GM12878 (cell line): ENCODE measurements around the gene SEC24C. TPM values are rescaled to one million over a fixed set of nuclear protein-coding genes. Genes with fewer than 3 reads are reported as not detected.

Source experiments
- ATAC-seq: fragments of 200-7000 bp; cut with Tn5 transposase; 3 replicates; pipeline ENCODE4 v1.9.1; 2020; ENCODE audit warnings: mild to moderate bottlenecking, moderate library complexity
- BruUV-seq: library from RNA; stranded (reverse); fragments of 400-500 nt; replicated peaks from 2 replicates; lab custom pipeline; 2021; lab: Mats Ljungman, UMichigan
- CTCF ChIA-PET: fragments of 300-600 bp; sonication (Branson Sonifier 250); formaldehyde crosslinking; extraction: SDS; loops from one replicate; lab custom pipeline; 2021; ENCODE audit warnings: inconsistent platforms; lab: Yijun Ruan, JAX
- POLR2A ChIA-PET: fragments of 350-600 bp; formaldehyde crosslinking; extraction: SDS; loops from one replicate; lab custom pipeline; 2021; ENCODE audit warnings: inconsistent platforms; lab: Charles Lee
- RAD21 ChIA-PET: fragments of 300-600 bp; sonication (Branson Sonifier 250); formaldehyde crosslinking; loops from one replicate; lab custom pipeline; 2023; ENCODE audit warnings: antibody characterized with exemption; ENCODE audit not compliant: unreplicated experiment; lab: Charles Lee
- SMC1A ChIA-PET: fragments of 300-600 bp; sonication (Branson Sonifier 250); formaldehyde crosslinking; loops from one replicate; lab custom pipeline; 2023; ENCODE audit not compliant: unreplicated experiment, uncharacterized antibody; lab: Charles Lee
- DNase-seq: peaks from one replicate; pipeline ENCODE4 v3.0.0-alpha.2; 2011; ENCODE audit warnings: low read depth, low spot score
- FAIRE-seq: peaks from 3 replicates; lab custom pipeline; 2011; peaks lifted over from hg19 to GRCh38; lab: Jason Lieb, UNC
- H2AFZ ChIP-seq: 2 replicates; pipeline ENCODE4 v1.6.0; 2011; ENCODE audit warnings: low read depth, low read length, control low read depth; ENCODE audit not compliant: control insufficient read depth
- H3K27ac ChIP-seq: 2 replicates; pipeline ENCODE4 v1.5.1; 2011; ENCODE audit warnings: control low read depth; ENCODE audit not compliant: control insufficient read depth, insufficient read depth
- H3K27me3 ChIP-seq, 2 experiments: replicated peaks in 1 of 2; 2 replicates each; pipeline versions ENCODE4 v1.6.0 to v1.6.1; 2011; ENCODE audit warnings: low read length in 1 of 2; ENCODE audit not compliant: control insufficient read depth in 2 of 2, insufficient read depth in 2 of 2
- H3K36me3 ChIP-seq, 2 experiments: 2 replicates each; pipeline ENCODE4 v1.5.1; 2011; ENCODE audit warnings: low read length in 1 of 2; ENCODE audit not compliant: control insufficient read depth in 2 of 2, insufficient read depth in 2 of 2
- H3K4me1 ChIP-seq: 2 replicates; pipeline ENCODE4 v1.6.1; 2011; ENCODE audit warnings: mild to moderate bottlenecking, low read length, moderate library complexity, mixed read lengths; ENCODE audit not compliant: control insufficient read depth, insufficient read depth
- H3K4me2 ChIP-seq: 2 replicates; pipeline ENCODE4 v1.6.0; 2011; ENCODE audit warnings: control low read depth; ENCODE audit not compliant: control insufficient read depth, insufficient read depth
- H3K4me3 ChIP-seq: fragments of 200-600 bp; sonication (generic); 2 replicates; pipeline ENCODE4 v1.5.1; 2016
- H3K79me2 ChIP-seq: 2 replicates; pipeline ENCODE4 v1.6.0; 2011; ENCODE audit warnings: low read length; ENCODE audit not compliant: control insufficient read depth, insufficient read depth
- H3K9ac ChIP-seq: 2 replicates; pipeline ENCODE4 v1.8.0; 2011; ENCODE audit warnings: low read length, control low read depth, mixed read lengths; ENCODE audit not compliant: control insufficient read depth, insufficient read depth
- H3K9me3 ChIP-seq: replicated peaks from 3 replicates; pipeline ENCODE4 v1.5.1; 2011; ENCODE audit warnings: mild to moderate bottlenecking, low read length; ENCODE audit not compliant: control insufficient read depth, insufficient read depth
- H4K20me1 ChIP-seq: 2 replicates; pipeline ENCODE4 v1.6.0; 2011; ENCODE audit not compliant: control insufficient read depth, insufficient read depth
- ELK1 ChIP-seq: IDR thresholded peaks from 2 replicates; pipeline ENCODE4 v1.6.1; 2012; ENCODE audit warnings: low read depth, low read length, improper control_type of control experiment
- ESRRA ChIP-seq: IDR thresholded peaks from 2 replicates; pipeline ENCODE4 v1.6.1; 2012; ENCODE audit warnings: mild to moderate bottlenecking, low read length, improper control_type of control experiment
- GATAD2B ChIP-seq: fragments of 450-650 bp; conservative IDR thresholded peaks from 2 replicates; pipeline ENCODE4 v1.6.1; 2017; ENCODE audit warnings: low read depth, mild to moderate bottlenecking, moderate library complexity
- KLF5 ChIP-seq: fragments of 450-650 bp; IDR thresholded peaks from 2 replicates; pipeline ENCODE4 v1.6.1; 2014; ENCODE audit warnings: mild to moderate bottlenecking; ENCODE audit not compliant: partially characterized antibody
- MTA3 ChIP-seq: IDR thresholded peaks from 2 replicates; pipeline ENCODE4 v1.6.1; 2012; ENCODE audit warnings: low read length, inconsistent platforms, borderline replicate concordance
- MYC ChIP-seq: IDR thresholded peaks from 2 replicates; pipeline ENCODE4 v1.6.1; 2011; ENCODE audit warnings: mild to moderate bottlenecking, low read length, moderate library complexity, inconsistent platforms; ENCODE audit not compliant: insufficient read depth, insufficient replicate concordance, insufficient read length, severe bottlenecking
- POLR2A ChIP-seq: IDR thresholded peaks from 2 replicates; pipeline ENCODE4 v1.6.1; 2011; ENCODE audit warnings: low read depth, mild to moderate bottlenecking, low read length
- POLR2AphosphoS5 ChIP-seq: IDR thresholded peaks from 2 replicates; pipeline ENCODE4 v1.6.1; 2011; ENCODE audit warnings: mild to moderate bottlenecking, low read length, inconsistent platforms
- RB1 ChIP-seq: fragments of 450-650 bp; formaldehyde crosslinking; IDR thresholded peaks from 2 replicates; pipeline ENCODE4 v1.6.1; 2017; ENCODE audit warnings: mild to moderate bottlenecking, borderline replicate concordance
- USF2 ChIP-seq: IDR thresholded peaks from 2 replicates; pipeline ENCODE4 v1.6.1; 2011; ENCODE audit warnings: low read depth, low read length, improper control_type of control experiment, borderline replicate concordance
- ZBTB33 ChIP-seq: fragments of 450-650 bp; IDR thresholded peaks from 2 replicates; pipeline ENCODE4 v1.6.1; 2017; ENCODE audit warnings: mild to moderate bottlenecking
- WGBS: methylation state at CpG from one replicate; pipeline ENCODE4 v1.1.6; 2016; ENCODE audit warnings: low lambda C conversion rate; ENCODE audit not compliant: insufficient replicate concordance, insufficient coverage; ENCODE audit errors: missing lambda C conversion rate; 5-methylcytosine and 5-hydroxymethylcytosine counted together
- in situ Hi-C: fragments of 300-500 bp; cut with MboI; formaldehyde crosslinking; loops from 9 replicates; pipeline ENCODE4 v1.14.3; 2018; ENCODE audit warnings: mixed read lengths
- intact Hi-C: fragments of 100-400 bp; cut with micrococcal nuclease; formaldehyde crosslinking; loops from one replicate; pipeline ENCODE4 v1.14.2; 2022; ENCODE audit not compliant: unreplicated experiment
- polyA plus RNA-seq, 11 experiments: library from polyadenylated mRNA; depleted of rRNA in 4 of 11; unstranded in 6 of 11; stranded (reverse) in 5 of 11; fragments of >200 nt; fragmentation: Nextera tagmentation in 4 of 11; fragmentation: Illumina TruSeq in 1 of 11; extraction: Ambion mirVana in 4 of 11; extraction: Trizol in 1 of 11; gene quantifications; 1 replicate in 1 of 11; 2 replicates in 10 of 11; pipeline versions ENCODE4 v1.2.1 to v1.2.3, GENCODE V29; 2011 to 2016; ENCODE audit warnings: inconsistent platforms in 2 of 11, missing spikeins in 2 of 11, low read depth in 1 of 11
- total RNA-seq, 4 experiments: library from RNA; depleted of rRNA in 3 of 4; stranded (reverse); fragments of >200 nt in 3 of 4; fragmentation: Illumina TruSeq in 1 of 4; extraction: Trizol in 1 of 4; gene quantifications; 2 replicates each; pipeline versions ENCODE4 v1.2.1 to v1.2.3, GENCODE V29; 2013 to 2021

The SEC24C gene
- total and polyA plus RNA-seq, 10 of the 15 experiments (the other 5 are each of a cell fraction or from before 2014, with no cell fraction given) = 12.7 to 117 (median 73.8) TPM

GRCh38 chr10:73734028-73734720 is 10.0 kb upstream of the SEC24C start:
- Histone ChIP-seq H3K27ac (no peak overlapping the region), H3K79me2 (peaks cover 22% of the 10 kb centered on the region), H3K27me3 (no peaks in the 10 kb centered on the region), H3K36me3 (no peaks in the 10 kb centered on the region; a peak in 1 of 4 replicates), H2AFZ (no peak overlapping the region), H3K9ac (no peak overlapping the region), H3K9me3 (no peaks in the 10 kb centered on the region), H3K4me1 (no peaks in the 10 kb centered on the region; the same call in 1 of the 2 replicates), H4K20me1 (no peaks in the 10 kb centered on the region), H3K4me3 (no peak overlapping the region), H3K4me2 (no peak overlapping the region)
- ChIA-PET RAD21 (interaction anchor here (0.9 kb wide), 1 partner anchor 11 kb away, joined by 3 read pairs; no protein-coding TSS in a partner anchor), SMC1A (interaction anchor here (0.8 kb wide), 1 partner anchor 9 kb away, joined by 4 read pairs; no protein-coding TSS in a partner anchor), POLR2A (interaction anchor here (0.6 to 2.4 kb wide), 5 partner anchors 9 to 217 kb away, joined by 3 to 13 read pairs (median 4); partner anchors contain the start of gene SEC24C), CTCF (interaction anchor here (0.6 to 1.9 kb wide), 5 partner anchors 9 to 76 kb away, joined by 3 to 5 read pairs (median 3); partner anchors contain the start of gene CHCHD1)
- FAIRE-seq = no peak
- no peak for DNase-seq
- TF ChIP-seq POLR2A (peak; percentile 27; the same call in 1 of the 2 replicates), ESRRA (no peak)
- intact Hi-C loops = no loop called here
- WGBS = 86% methylated on average over 16 of the region's 16 CpGs
- no peak for ATAC-seq
- in situ Hi-C loops = no loop called here
- no TSS peak for BruUV-seq

- H3K4me1 ChIP-seq = no peaks in the 10 kb centered on the region; the same call in 1 of the 2 replicates
- H3K9ac ChIP-seq = no peak overlapping the region
- H3K27me3 ChIP-seq = no peaks in the 10 kb centered on the region
- ChIA-PET POLR2A (interaction anchor here (2.4 kb wide), 1 partner anchor 8 kb away, joined by 13 read pairs; the partner anchor contains the start of gene SEC24C), CTCF (interaction anchor here (1.9 kb wide), 1 partner anchor 46 kb away, joined by 5 read pairs; the partner anchor contains the start of gene CHCHD1), SMC1A (no interaction called here), RAD21 (no interaction called here)
- no peak overlapping the region for H3K4me2 ChIP-seq
- ATAC-seq (no peak), FAIRE-seq (no peak), DNase-seq (no peak)
- H3K9me3 ChIP-seq = no peaks in the 10 kb centered on the region
- H4K20me1 ChIP-seq = no peaks in the 10 kb centered on the region
- in situ Hi-C loops (no loop called here), intact Hi-C loops (no loop called here)
- H2AFZ ChIP-seq = no peak overlapping the region
- 75% methylated on average over 5 of the region's 5 CpGs for whole genome bisulfite sequencing
- H3K79me2 ChIP-seq = peaks cover 17% of the 10 kb centered on the region
- H3K4me3 ChIP-seq = no peak overlapping the region
- H3K27ac ChIP-seq = no peak overlapping the region
- no peaks in the 10 kb centered on the region; a peak in 1 of 4 replicates for H3K36me3 ChIP-seq
- no TSS peak for BruUV-seq
- TF ChIP-seq KLF5 (no peak), MTA3 (no peak), USF2 (no peak), ZBTB33 (no peak), RB1 (no peak), ELK1 (no peak), GATAD2B (no peak), POLR2AphosphoS5 (no peak), MYC (no peak)
Measured at GRCh38 chr10:73734796-73735305, 9.3 kb upstream of the SEC24C start.
